Stimulated activated naive CD8-positive, alpha-beta T cell treated with anti-CD3 and anti-CD28 coated beads, Interleukin-15, Interleukin-2, amounts not matched to agents 100 U/mL and 50 U/mL, for 24 hours (primary cell): ENCODE data around the gene NELL1.
"Not testable (repeated sequence)": the region's sequence is repeated elsewhere in the genome, so short reads cannot be mapped to it uniquely, and the experiment has no call there.

Experiments
- ATAC-seq: fragments of 150-1000 bp; cut with Tn5 transposase; one replicate; pipeline ENCODE4 v1.10.0; 2021
- DNase-seq: peaks from one replicate; pipeline ENCODE4 v3.0.0; 2021

NELL1 gene

GRCh38 chr11:21110415-21110814, 441.0 kb downstream of the NELL1 start:
- DNase-seq (no peak), ATAC-seq (no peak)

GRCh38 chr11:21113876-21114275, 444.5 kb downstream of the NELL1 start:
- DNase-seq (no peak), ATAC-seq (no peak)

GRCh38 chr11:21116009-21116408, 446.6 kb downstream of the NELL1 start:
- ATAC-seq (no peak), DNase-seq (no peak)

- ATAC-seq (no peak), DNase-seq (no peak)
Measured at GRCh38 chr11:21119411-21119810, 450.0 kb downstream of the NELL1 start.

DNA sequence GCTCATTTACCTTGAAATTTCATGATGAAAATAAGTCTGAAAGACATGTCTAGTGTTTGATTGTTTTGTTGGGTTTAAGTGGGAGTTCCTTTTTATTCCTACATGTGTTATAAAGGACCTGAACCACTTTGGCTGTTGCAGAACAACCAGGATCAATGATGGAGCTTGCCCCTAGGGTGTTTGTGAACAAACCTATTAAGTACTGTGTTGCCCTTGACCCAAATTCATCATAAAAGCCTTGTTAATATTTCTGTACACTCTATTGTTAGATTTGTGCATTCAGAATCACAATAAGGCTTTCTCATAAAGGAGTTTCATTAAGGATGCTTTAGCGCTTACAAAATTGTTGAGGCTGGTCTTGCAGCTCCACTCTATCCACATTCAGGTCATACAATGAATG, 452.6 kb downstream of the NELL1 start:
- ATAC-seq (no peak), DNase-seq (no peak)

- no peak for ATAC-seq
- no peak for DNase-seq
Measured at GRCh38 chr11:21122523-21122922, 453.1 kb downstream of the NELL1 start.

- DNase-seq: no peak
- peak; percentile 9 for ATAC-seq
Measured at GRCh38 chr11:21132146-21132720, 462.8 kb downstream of the NELL1 start.

DNA sequence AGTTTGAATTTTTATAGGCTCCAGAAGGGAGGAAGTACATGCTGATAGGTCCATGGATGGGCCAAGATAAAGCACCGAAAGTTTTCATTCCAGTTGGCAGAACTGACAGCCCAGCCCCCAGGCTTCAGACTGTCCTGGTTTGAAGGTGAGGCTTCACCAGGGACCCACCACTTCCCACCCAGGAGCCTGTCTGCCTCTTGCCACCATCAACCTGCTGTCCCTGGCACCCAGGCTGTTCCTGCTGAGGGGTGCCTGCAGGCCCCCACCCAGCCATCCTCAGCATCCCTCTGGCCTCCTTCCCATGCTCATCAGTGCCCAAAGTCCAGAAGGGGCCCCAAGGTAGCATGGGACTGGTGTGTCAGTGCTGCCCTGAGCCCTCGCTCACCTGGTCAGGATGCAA, 463.9 kb downstream of the NELL1 start:
- ATAC-seq: no peak
- no peak for DNase-seq

DNA sequence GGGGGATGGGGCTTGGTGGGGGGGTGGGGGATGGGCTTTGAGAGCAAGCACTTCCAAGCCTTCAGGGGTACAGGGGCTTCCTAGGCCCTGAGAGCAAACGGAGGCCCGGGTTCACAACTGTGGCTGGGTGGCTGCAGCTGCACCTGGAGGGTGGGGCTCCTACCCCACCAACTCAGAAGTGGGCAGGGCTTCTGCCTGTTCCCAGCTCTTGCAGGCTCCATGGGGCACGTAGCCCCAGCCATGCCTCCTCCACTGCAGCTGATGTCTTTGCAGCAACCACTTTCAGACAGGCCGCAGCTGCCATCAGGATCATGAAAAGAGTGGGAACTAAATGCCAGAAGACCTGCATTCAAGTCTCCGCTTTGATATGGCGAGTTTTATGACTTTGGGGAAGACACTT, 464.3 kb downstream of the NELL1 start:
- no peak for DNase-seq
- no peak for ATAC-seq

DNA sequence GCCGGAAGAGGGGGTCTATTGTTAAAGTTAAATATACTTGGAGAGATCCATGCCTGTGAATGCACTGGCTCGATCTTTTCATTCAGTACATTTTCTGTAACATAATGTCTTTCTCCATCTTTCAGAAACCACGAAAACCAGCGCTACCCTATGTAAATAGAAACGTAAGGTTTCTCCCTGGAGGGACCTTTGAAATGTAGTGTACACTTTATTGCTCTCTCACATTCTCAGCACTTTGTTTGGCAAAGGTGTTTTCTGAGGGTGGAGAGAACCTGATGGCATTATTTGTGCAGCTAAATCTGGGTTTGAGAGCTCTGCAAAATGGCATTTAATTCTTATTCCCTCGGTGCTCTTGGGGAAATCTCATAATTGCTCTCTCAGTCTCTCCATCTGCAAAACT, 468.4 kb downstream of the NELL1 start:
- ATAC-seq: no peak
- DNase-seq: no peak

DNA sequence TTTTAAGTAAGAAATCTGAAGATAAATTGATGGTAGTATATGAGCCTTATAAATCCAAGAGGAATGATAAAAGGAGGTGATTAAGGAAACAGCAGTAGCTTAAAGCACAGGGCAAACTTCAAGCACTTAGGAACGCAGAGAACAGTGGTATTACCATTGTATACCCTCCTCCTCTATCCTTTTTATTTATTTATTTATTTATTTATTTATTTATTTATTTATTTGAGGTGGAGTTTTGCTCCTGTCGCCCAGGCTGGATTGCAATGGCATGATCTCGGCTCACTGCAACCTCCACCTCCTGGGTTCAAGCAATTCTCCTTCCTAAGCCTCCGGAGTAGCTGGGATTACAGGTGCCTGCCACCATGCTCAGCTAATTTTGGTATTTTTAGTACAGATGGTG, 472.2 kb downstream of the NELL1 start:
- ATAC-seq, DNase-seq: not testable (repeated sequence)

DNA sequence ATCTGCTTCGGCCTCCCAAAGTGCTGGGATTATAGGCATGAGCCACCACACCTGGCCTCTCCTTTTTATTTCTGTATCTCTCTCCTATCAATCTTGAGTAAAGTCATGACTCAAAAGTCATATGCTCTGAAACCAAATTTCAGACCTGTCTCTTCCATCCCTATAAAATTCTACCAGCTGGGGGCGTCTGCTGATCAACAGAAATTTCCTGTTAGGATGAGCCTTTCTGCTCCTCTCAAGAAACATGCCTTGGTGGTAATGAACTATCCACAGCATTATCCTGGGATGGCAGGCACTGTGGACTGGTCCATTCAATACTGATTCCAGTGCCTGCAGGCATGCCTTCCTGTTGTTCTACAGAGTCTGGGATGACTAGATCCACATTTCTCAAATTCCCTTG, 472.6 kb downstream of the NELL1 start:
- ATAC-seq (no peak), DNase-seq (no peak)

DNA sequence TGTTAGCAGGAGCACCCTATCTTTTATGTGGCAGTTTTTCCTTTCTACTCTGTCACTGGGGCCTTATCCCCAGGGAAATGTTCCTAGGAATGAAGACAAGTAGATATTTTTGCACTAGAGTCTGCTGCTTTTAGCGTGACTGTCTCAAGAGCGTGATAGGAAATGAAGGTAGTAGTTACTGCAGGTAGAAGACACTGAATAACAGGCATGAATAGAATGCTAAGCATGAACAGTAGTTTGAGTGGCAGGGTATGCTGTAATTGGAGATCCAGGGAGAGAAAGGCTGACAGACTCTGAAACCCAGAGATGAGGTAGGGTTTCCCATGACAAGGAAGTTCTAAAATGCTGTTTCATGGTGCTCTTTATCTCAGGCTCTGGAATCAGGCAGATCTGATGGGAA, 475.1 kb downstream of the NELL1 start:
- DNase-seq: no peak
- ATAC-seq: no peak

DNA sequence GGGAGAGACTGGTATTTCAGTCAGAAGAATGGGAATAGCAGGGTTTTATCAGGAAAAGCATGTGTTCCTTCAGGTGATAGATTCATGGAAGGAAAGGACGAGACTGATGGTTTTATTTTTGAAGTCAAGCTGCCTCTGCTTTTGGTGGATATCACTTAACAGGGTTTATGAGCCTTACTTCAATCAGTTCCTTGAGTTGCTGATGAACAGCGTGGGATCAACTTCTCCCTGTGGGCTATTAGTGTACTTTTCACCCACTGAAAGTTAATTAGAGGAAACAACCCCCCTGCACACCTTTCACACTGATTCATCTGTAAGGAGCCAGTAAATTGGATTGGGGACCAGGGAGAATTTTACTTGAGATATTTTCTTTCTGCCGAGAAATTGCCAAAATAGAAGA, 479.0 kb downstream of the NELL1 start:
- no peak for DNase-seq
- no peak for ATAC-seq

- ATAC-seq: no peak
- DNase-seq: no peak
Measured at GRCh38 chr11:21160140-21160539, 490.8 kb downstream of the NELL1 start.

DNA sequence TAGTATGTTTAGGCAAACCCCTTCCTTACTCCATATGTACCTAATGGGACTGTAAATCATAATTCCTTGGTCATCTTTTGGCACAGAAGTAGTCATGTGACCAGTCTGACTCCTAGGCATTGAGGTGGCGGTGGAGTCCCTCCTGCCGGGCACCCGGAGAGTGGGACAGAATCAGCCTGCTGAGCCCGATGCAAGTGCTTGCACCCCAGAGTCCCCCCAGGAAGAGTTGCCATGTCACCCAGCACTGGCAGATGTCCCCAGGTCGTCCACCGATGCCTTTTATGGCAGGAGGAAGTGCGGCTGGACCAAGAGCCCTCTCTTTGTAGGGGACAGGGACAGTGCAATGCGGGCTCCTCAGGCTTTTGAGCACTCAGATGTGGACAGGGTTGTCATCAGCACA, 500.3 kb downstream of the NELL1 start:
- ATAC-seq (no peak), DNase-seq (no peak)

DNA sequence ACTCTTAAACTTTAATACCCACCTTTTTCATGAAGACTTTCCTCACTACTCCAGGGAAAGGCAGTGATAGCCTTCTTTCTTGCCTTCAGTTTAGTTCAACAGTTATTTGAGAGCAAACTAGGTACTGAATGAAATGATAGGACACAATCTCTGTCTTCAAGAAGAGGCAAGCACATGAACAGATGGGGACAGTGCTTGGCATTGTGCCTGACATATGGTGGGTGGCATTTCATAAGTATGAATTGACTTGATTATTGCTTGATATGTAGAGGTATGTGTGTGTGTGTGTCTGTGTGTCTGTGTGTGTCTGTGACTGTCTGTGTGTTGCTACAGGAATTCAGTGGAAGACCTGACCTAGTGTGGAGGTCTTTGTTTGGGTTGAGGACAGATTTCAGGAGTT, 504.1 kb downstream of the NELL1 start:
- ATAC-seq: no peak
- DNase-seq: no peak

GRCh38 chr11:21174781-21175180, 505.4 kb downstream of the NELL1 start:
- no peak for ATAC-seq
- DNase-seq: no peak

DNA sequence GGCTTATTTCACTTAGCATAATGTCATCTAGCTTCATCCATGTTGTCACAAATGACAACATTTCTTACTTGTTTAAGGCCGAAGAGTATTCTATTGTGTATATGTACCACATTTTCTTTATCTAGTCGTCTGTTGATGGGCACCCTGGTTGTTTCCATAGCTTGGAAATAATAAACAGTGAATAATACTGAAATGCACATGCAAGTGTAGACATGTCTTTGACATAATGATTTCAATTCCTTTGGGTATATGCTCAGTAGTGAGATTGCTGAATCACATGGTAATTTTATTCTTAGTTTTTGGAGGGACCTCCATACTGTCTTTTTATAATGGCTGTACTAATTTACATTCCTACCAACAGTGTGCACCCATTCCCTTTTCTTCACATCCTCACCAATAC, 508.0 kb downstream of the NELL1 start:
- DNase-seq (no peak), ATAC-seq (no peak)

GRCh38 chr11:21179770-21180169, 510.4 kb downstream of the NELL1 start:
- ATAC-seq (no peak), DNase-seq (no peak)

- DNase-seq (no peak), ATAC-seq (no peak)
Measured at GRCh38 chr11:21180182-21180581, 510.8 kb downstream of the NELL1 start.

- ATAC-seq (no peak), DNase-seq (no peak)
Measured at GRCh38 chr11:21185959-21186358, 516.6 kb downstream of the NELL1 start.

GRCh38 chr11:21190181-21190580, 520.8 kb downstream of the NELL1 start:
- ATAC-seq (no peak), DNase-seq (no peak)

DNA sequence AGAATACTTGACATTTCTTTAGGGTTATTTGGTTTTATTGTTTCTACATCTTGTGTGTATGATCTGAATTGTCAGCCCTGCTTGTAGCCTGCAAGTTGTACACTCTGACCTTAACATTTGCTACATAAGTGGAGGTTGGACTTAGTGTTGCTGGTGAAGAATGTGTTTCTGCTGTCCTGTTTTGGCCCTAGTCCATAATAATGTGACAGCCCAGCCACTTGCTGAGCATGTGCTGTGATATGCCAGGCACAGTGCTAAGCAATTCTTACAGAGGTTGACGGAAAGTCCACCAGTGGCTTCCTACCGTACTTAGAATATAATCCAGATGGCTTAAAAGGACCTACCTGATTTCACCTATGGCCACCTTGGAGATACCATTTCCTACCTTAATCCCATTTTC, 526.6 kb downstream of the NELL1 start:
- ATAC-seq (no peak), DNase-seq (no peak)

DNA sequence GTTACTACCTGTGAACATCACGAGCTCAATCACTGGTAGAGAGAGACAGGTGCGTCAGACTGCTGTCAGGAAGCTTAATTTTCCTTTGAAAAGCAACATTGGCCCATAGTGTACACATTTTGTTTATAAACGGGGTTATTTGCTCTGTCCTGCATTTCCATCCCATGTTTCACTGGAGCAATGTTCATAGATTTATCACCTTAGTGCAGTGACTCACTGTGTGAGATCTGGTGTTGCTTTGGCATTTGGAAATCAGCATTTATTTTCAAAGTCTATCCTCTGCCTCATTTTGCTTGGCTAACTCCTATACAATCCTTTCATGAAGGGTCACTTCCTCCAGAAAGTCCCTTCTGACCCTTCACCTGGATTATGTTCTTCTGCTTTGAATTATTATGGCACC, 529.1 kb downstream of the NELL1 start:
- DNase-seq (no peak), ATAC-seq (no peak)
